Measurements from ENCODE around the gene C11orf71.

C11orf71 gene

GRCh38 chr11:114399490-114400215 is 658 bp downstream of the C11orf71 start:
- DNase-seq = no peak

GRCh38 chr11:114398303-114398920 is 1.9 kb downstream of the C11orf71 start:
- no peak for DNase-seq

GRCh38 chr11:114397349-114397982 is 2.8 kb downstream of the C11orf71 start:
- no peak for DNase-seq

- DNase-seq = no peak
Observed at GRCh38 chr11:114396916-114397315, 3.4 kb downstream of the C11orf71 start.

GRCh38 chr11:114395736-114396135 is 4.6 kb downstream of the C11orf71 start:
- DNase-seq = no peak

- DNase-seq = no peak
Observed at GRCh38 chr11:114392735-114393667, 7.3 kb downstream of the C11orf71 start.

GRCh38 chr11:114386545-114386944 is 13.8 kb downstream of the C11orf71 start:
- no peak for DNase-seq

GRCh38 chr11:114386131-114386530 is 14.2 kb downstream of the C11orf71 start:
- no peak for DNase-seq

- DNase-seq = no peak
Observed at GRCh38 chr11:114384487-114384886, 15.8 kb downstream of the C11orf71 start.

- DNase-seq = no peak
Observed at GRCh38 chr11:114382509-114382908, 17.8 kb downstream of the C11orf71 start.

GRCh38 chr11:114379394-114380069 is 20.8 kb downstream of the C11orf71 start:
- DNase-seq = no peak

GRCh38 chr11:114377612-114378267 is 22.6 kb downstream of the C11orf71 start:
- no peak for DNase-seq

- no peak for DNase-seq
Observed at GRCh38 chr11:114375052-114375451, 25.3 kb downstream of the C11orf71 start.

- DNase-seq = no peak
Observed at GRCh38 chr11:114368918-114369680, 31.2 kb downstream of the C11orf71 start.

GRCh38 chr11:114367244-114367957 is 32.9 kb downstream of the C11orf71 start:
- no peak for DNase-seq

- no peak for DNase-seq
Observed at GRCh38 chr11:114366331-114367243, 33.7 kb downstream of the C11orf71 start.

GRCh38 chr11:114362958-114363357 is 37.4 kb downstream of the C11orf71 start:
- no peak for DNase-seq

GRCh38 chr11:114362326-114362725 is 38.0 kb downstream of the C11orf71 start:
- DNase-seq = no peak

GRCh38 chr11:114359342-114359741 is 41.0 kb downstream of the C11orf71 start:
- no peak for DNase-seq

Data from activated effector memory CD4-positive, alpha-beta T cell treated with Interleukin-2 at 50 U/mL for 16 hours (primary cell).